T-helper 1 cell treated with Interleukin-12 subunit alpha and Interleukin-12 subunit beta and Interleukin-4 antibody, amounts not matched to agents 30 ng/mL and 1 ng/mL, for 36 hours (primary cell): ENCODE data around the gene DNAJC18. TPM values are rescaled to one million over a fixed set of nuclear protein-coding genes. Genes with fewer than 3 reads are reported as not detected.
"Not testable (repeated sequence)": the region's sequence is repeated elsewhere in the genome, so short reads cannot be mapped to it uniquely, and the experiment has no call there.

Experiments
- intact Hi-C: fragments of 100-400 bp; cut with micrococcal nuclease; formaldehyde crosslinking; loops from one replicate; pipeline ENCODE4 v1.15.1; 2024
- total RNA-seq: library from RNA; stranded (reverse); gene quantifications from 2 replicates; pipeline ENCODE4 v1.2.3, GENCODE V29; 2022

The DNAJC18 gene
- total RNA-seq, 1 donor from 2014 or later, result 13.4 TPM

GRCh38 chr5:139461698-139462097 is 22.4 kb upstream of the DNAJC18 start:
- intact Hi-C loops, result no loop called here

- intact Hi-C loops, result no loop called here
These were observed 21.9 kb upstream of the DNAJC18 start for GRCh38 chr5:139461176-139461575.

- intact Hi-C loops, result no loop called here
These were observed 21.1 kb upstream of the DNAJC18 start for GRCh38 chr5:139460455-139460854.

- intact Hi-C loops, result loop anchor here (1.0 to 2.0 kb wide), 5 partner anchors 9 to 178 kb away; partner anchors contain the start of gene STING1
These were observed 20.2 kb upstream of the DNAJC18 start for GRCh38 chr5:139459451-139459934.

GRCh38 chr5:139458580-139459407 is 19.5 kb upstream of the DNAJC18 start:
- intact Hi-C loops, result loop anchor here (1.0 to 2.0 kb wide), 9 partner anchors 10 to 179 kb away; partner anchors contain the start of genes DNAJC18 and STING1

- intact Hi-C loops, result loop anchor here (1.0 to 2.0 kb wide), 6 partner anchors 10 to 65 kb away; partner anchors contain the start of gene DNAJC18
These were observed 18.5 kb upstream of the DNAJC18 start for GRCh38 chr5:139457653-139458306.

- intact Hi-C loops, result no loop called here
These were observed 17.9 kb upstream of the DNAJC18 start for GRCh38 chr5:139457241-139457640.

- intact Hi-C loops, result no loop called here
These were observed 17.5 kb upstream of the DNAJC18 start for GRCh38 chr5:139456776-139457175.

- intact Hi-C loops, result no loop called here
These were observed 15.4 kb upstream of the DNAJC18 start for GRCh38 chr5:139454568-139455290.

- intact Hi-C loops, result no loop called here
These were observed 14.6 kb upstream of the DNAJC18 start for GRCh38 chr5:139453683-139454567.

- intact Hi-C loops, result no loop called here
These were observed 12.7 kb upstream of the DNAJC18 start for GRCh38 chr5:139451878-139452660.

- intact Hi-C loops, result no loop called here
These were observed 11.9 kb upstream of the DNAJC18 start for GRCh38 chr5:139451176-139451575.

GRCh38 chr5:139446956-139447779 is 7.8 kb upstream of the DNAJC18 start:
- intact Hi-C loops, result loop anchor here (1.0 kb wide), 2 partner anchors 8 to 11 kb away; partner anchors contain the start of gene DNAJC18

- intact Hi-C loops, result no loop called here
These were observed 6.2 kb upstream of the DNAJC18 start for GRCh38 chr5:139445325-139446170.

- intact Hi-C loops, result no loop called here
These were observed 4.6 kb upstream of the DNAJC18 start for GRCh38 chr5:139443831-139444453.

GRCh38 chr5:139440416-139440815 is 1.1 kb upstream of the DNAJC18 start:
- intact Hi-C loops, result not testable (repeated sequence)

- intact Hi-C loops, result loop anchor here (1.0 to 5.0 kb wide), 16 partner anchors 9 to 1126 kb away; partner anchors contain the start of genes ANKHD1, APBB3, HSPA9 and SLC35A4
These were observed 665 bp downstream of the DNAJC18 start for GRCh38 chr5:139438707-139439012.
